ENCODE results near the gene NUP133. TPM values are rescaled to one million over a fixed set of nuclear protein-coding genes. Genes with fewer than 3 reads are reported as not detected.

NUP133 gene
- total RNA-seq, 1 donor from 2014 or later: 23.4 TPM

GRCh38 chr1:229454056-229454455 lies 54.1 kb downstream of the NUP133 start:
- FAIRE-seq (no peak), DNase-seq (ENCODE audit: low read depth) (no peak)
- no peaks in the 10 kb centered on the region for H3K27me3 ChIP-seq (ENCODE audit: control insufficient read depth, insufficient read depth, low read length)
- peaks cover 2% of the 10 kb centered on the region for H3K36me3 ChIP-seq (ENCODE audit: control insufficient read depth, insufficient read depth, low read length)
- no peak for TF ChIP-seq CTCF (IDR thresholded peaks at IDR 0.05; ENCODE audit: insufficient read depth, low read length, severe bottlenecking)
- H3K4me3 ChIP-seq (ENCODE audit: low read depth, low read length): no peak overlapping the region

GRCh38 chr1:229452956-229453801 lies 55.0 kb downstream of the NUP133 start:
- DNase-seq (ENCODE audit: low read depth) (peak; percentile 50), FAIRE-seq (no peak)
- Histone ChIP-seq H3K4me3 (ENCODE audit: low read depth, low read length) (no peak overlapping the region), H3K36me3 (ENCODE audit: control insufficient read depth, insufficient read depth, low read length) (peaks cover 2% of the 10 kb centered on the region), H3K27me3 (ENCODE audit: control insufficient read depth, insufficient read depth, low read length) (no peaks in the 10 kb centered on the region)
- peak; percentile 51 for TF ChIP-seq CTCF (IDR thresholded peaks at IDR 0.05; ENCODE audit: insufficient read depth, low read length, severe bottlenecking)

GRCh38 chr1:229448845-229449244 lies 59.3 kb downstream of the NUP133 start:
- no peak for FAIRE-seq
- no peak overlapping the region for H3K4me3 ChIP-seq (ENCODE audit: low read depth, low read length)
- no peaks in the 10 kb centered on the region for H3K27me3 ChIP-seq (ENCODE audit: control insufficient read depth, insufficient read depth, low read length)
- DNase-seq (ENCODE audit: low read depth): no peak
- no peaks in the 10 kb centered on the region for H3K36me3 ChIP-seq (ENCODE audit: control insufficient read depth, insufficient read depth, low read length)
- no peak for TF ChIP-seq CTCF (IDR thresholded peaks at IDR 0.05; ENCODE audit: insufficient read depth, low read length, severe bottlenecking)

DNA sequence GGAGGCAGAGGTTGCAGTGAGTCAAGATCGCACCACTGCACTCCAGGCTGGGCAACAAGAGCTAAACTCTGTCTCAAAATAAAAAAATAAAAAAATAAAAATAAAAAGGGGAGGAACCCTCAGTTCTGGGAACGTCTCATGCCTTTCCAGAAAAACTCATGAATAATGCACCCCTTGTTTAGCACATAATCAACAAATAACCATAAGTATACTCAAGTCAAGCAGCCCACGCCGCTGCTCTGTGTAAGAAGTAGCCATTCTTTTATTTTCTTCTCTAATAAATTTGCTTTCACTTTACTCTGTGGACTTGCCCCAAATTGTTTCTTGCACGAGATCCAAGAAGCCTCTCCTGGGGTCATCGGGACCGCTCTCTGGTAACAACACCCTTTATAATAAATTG lies 59.8 kb downstream of the NUP133 start:
- FAIRE-seq (no peak), DNase-seq (ENCODE audit: low read depth) (no peak)
- Histone ChIP-seq H3K27me3 (ENCODE audit: control insufficient read depth, insufficient read depth, low read length) (no peaks in the 10 kb centered on the region), H3K4me3 (ENCODE audit: low read depth, low read length) (no peak overlapping the region), H3K36me3 (ENCODE audit: control insufficient read depth, insufficient read depth, low read length) (no peaks in the 10 kb centered on the region)
- no peak for TF ChIP-seq CTCF (IDR thresholded peaks at IDR 0.05; ENCODE audit: insufficient read depth, low read length, severe bottlenecking)

GRCh38 chr1:229447809-229448252 lies 60.3 kb downstream of the NUP133 start:
- Histone ChIP-seq H3K4me3 (ENCODE audit: low read depth, low read length) (no peak overlapping the region), H3K27me3 (ENCODE audit: control insufficient read depth, insufficient read depth, low read length) (no peaks in the 10 kb centered on the region), H3K36me3 (ENCODE audit: control insufficient read depth, insufficient read depth, low read length) (no peaks in the 10 kb centered on the region)
- FAIRE-seq: no peak
- no peak for TF ChIP-seq CTCF (IDR thresholded peaks at IDR 0.05; ENCODE audit: insufficient read depth, low read length, severe bottlenecking)
- DNase-seq (ENCODE audit: low read depth): no peak
